ENCODE data around the gene ADRA2C. TPM values are rescaled to one million over a fixed set of nuclear protein-coding genes. Genes with fewer than 3 reads are reported as not detected.

The ADRA2C gene
- total RNA-seq: 0.19 and 0.93 TPM in 2 replicates

- no peak for DNase-seq (ENCODE audit: extremely low read depth, low read depth, low spot score)
Measured at GRCh38 chr4:3766036-3766784, at the start of gene ADRA2C. ADRA2C (plus strand) TSS chr4:3766385; CDS start chr4:3766607, 222 bp downstream.

- no peak for DNase-seq (ENCODE audit: extremely low read depth, low read depth, low spot score)
Measured at GRCh38 chr4:3716631-3717235, 49.5 kb upstream of the ADRA2C start.

- no peak for DNase-seq (ENCODE audit: extremely low read depth, low read depth, low spot score)
Measured at GRCh38 chr4:3717241-3717640, 48.9 kb upstream of the ADRA2C start.

- no peak for DNase-seq (ENCODE audit: extremely low read depth, low read depth, low spot score)
Measured at GRCh38 chr4:3718462-3718861, 47.7 kb upstream of the ADRA2C start.

GRCh38 chr4:3719191-3719590 is 47.0 kb upstream of the ADRA2C start:
- no peak for DNase-seq (ENCODE audit: extremely low read depth, low read depth, low spot score)

- DNase-seq (ENCODE audit: extremely low read depth, low read depth, low spot score): no peak
Measured at GRCh38 chr4:3719836-3720235, 46.3 kb upstream of the ADRA2C start.

GRCh38 chr4:3720466-3720865 is 45.7 kb upstream of the ADRA2C start:
- DNase-seq (ENCODE audit: extremely low read depth, low read depth, low spot score): no peak

- no peak for DNase-seq (ENCODE audit: extremely low read depth, low read depth, low spot score)
Measured at GRCh38 chr4:3721186-3721585, 45.0 kb upstream of the ADRA2C start.

GRCh38 chr4:3721627-3722026 is 44.6 kb upstream of the ADRA2C start:
- no peak for DNase-seq (ENCODE audit: extremely low read depth, low read depth, low spot score)

GRCh38 chr4:3722446-3723231 is 43.5 kb upstream of the ADRA2C start:
- no peak for DNase-seq (ENCODE audit: extremely low read depth, low read depth, low spot score)

GRCh38 chr4:3723232-3723642 is 42.9 kb upstream of the ADRA2C start:
- no peak for DNase-seq (ENCODE audit: extremely low read depth, low read depth, low spot score)

GRCh38 chr4:3724319-3725231 is 41.6 kb upstream of the ADRA2C start:
- no peak for DNase-seq (ENCODE audit: extremely low read depth, low read depth, low spot score)

GRCh38 chr4:3725936-3726870 is 40.0 kb upstream of the ADRA2C start:
- DNase-seq (ENCODE audit: extremely low read depth, low read depth, low spot score): no peak

GRCh38 chr4:3727847-3728469 is 38.2 kb upstream of the ADRA2C start:
- no peak for DNase-seq (ENCODE audit: extremely low read depth, low read depth, low spot score)

- DNase-seq (ENCODE audit: extremely low read depth, low read depth, low spot score): no peak
Measured at GRCh38 chr4:3729188-3729881, 36.9 kb upstream of the ADRA2C start.

GRCh38 chr4:3729882-3730226 is 36.3 kb upstream of the ADRA2C start:
- DNase-seq (ENCODE audit: extremely low read depth, low read depth, low spot score): no peak

GRCh38 chr4:3730422-3731190 is 35.6 kb upstream of the ADRA2C start:
- no peak for DNase-seq (ENCODE audit: extremely low read depth, low read depth, low spot score)

Measured in glomerular endothelial cell (primary cell).